NCI-H2196 treated with DMSO at 0.1 percent for 48 hours (cell line): ENCODE data around the gene SIX3.

ENCODE experiments used
- DNase-seq: peaks from one replicate; lab custom pipeline; 2025; ENCODE audit not compliant: unreplicated experiment; lab: John Stamatoyannopoulos, UW

Gene SIX3

GRCh38 chr2:44941551-44942234, at the start of gene SIX3:
SIX3 (plus strand) TSS chr2:44941702; CDS start chr2:44942105, 403 bp downstream.
- no peak for DNase-seq

GRCh38 chr2:44894058-44894457, 47.4 kb upstream of the SIX3 start:
- DNase-seq = no peak

GRCh38 chr2:44895061-44895460, 46.4 kb upstream of the SIX3 start:
- no peak for DNase-seq

GRCh38 chr2:44897406-44897805, 44.1 kb upstream of the SIX3 start:
- DNase-seq = no peak

- DNase-seq = no peak
These were observed 39.0 kb upstream of the SIX3 start for GRCh38 chr2:44902217-44903137.

GRCh38 chr2:44904578-44904977, 36.9 kb upstream of the SIX3 start:
- no peak for DNase-seq

GRCh38 chr2:44906972-44907371, 34.5 kb upstream of the SIX3 start:
- no peak for DNase-seq

- DNase-seq = no peak
These were observed 31.7 kb upstream of the SIX3 start for GRCh38 chr2:44909831-44910230.

GRCh38 chr2:44912660-44913059, 28.8 kb upstream of the SIX3 start:
- no peak for DNase-seq

- no peak for DNase-seq
These were observed 25.2 kb upstream of the SIX3 start for GRCh38 chr2:44916291-44916690.

GRCh38 chr2:44918095-44918775, 23.3 kb upstream of the SIX3 start:
- DNase-seq = no peak

GRCh38 chr2:44920751-44921150, 20.8 kb upstream of the SIX3 start:
- DNase-seq = no peak

GRCh38 chr2:44922776-44923175, 18.7 kb upstream of the SIX3 start:
- no peak for DNase-seq

GRCh38 chr2:44925561-44926136, 15.9 kb upstream of the SIX3 start:
- DNase-seq = no peak

- DNase-seq = no peak
These were observed 14.5 kb upstream of the SIX3 start for GRCh38 chr2:44926957-44927356.

GRCh38 chr2:44927985-44928482, 13.5 kb upstream of the SIX3 start:
- no peak for DNase-seq

- DNase-seq = no peak
These were observed 12.9 kb upstream of the SIX3 start for GRCh38 chr2:44928483-44929158.

GRCh38 chr2:44929159-44929734, 12.3 kb upstream of the SIX3 start:
- no peak for DNase-seq

GRCh38 chr2:44929735-44930273, 11.7 kb upstream of the SIX3 start:
- DNase-seq = no peak
